SK-N-SH (cell line): ENCODE data around the gene TMEM117. TPM values are rescaled to one million over a fixed set of nuclear protein-coding genes. Genes with fewer than 3 reads are reported as not detected.
A peak's percentile ranks its signal among the peaks of the same experiment; 100 is the strongest.

Source experiments
- CTCF ChIA-PET: fragments of 300-600, 350-600 bp; formaldehyde crosslinking; extraction: SDS; loops from one replicate; lab custom pipeline; 2021; lab: Yijun Ruan, JAX
- POLR2A ChIA-PET: fragments of 350-600 bp; sonication (Branson Sonifier 250); formaldehyde crosslinking; extraction: SDS; loops from one replicate; lab custom pipeline; 2020; ENCODE audit warnings: antibody characterized with exemption, inconsistent platforms; lab: Yijun Ruan, JAX
- DNase-seq: peaks from one replicate; pipeline ENCODE4 v3.0.0; 2012
- H2AFZ ChIP-seq: fragments of 200-600 bp; sonication (generic); 2 replicates; pipeline ENCODE4 v1.8.1; 2016; ENCODE audit warnings: antibody characterized with exemption, mild to moderate bottlenecking, low read depth
- H3F3A ChIP-seq: fragments of 200-600 bp; sonication (generic); replicated peaks from 2 replicates; pipeline ENCODE3; 2016; ENCODE audit warnings: antibody characterized with exemption, mild to moderate bottlenecking; ENCODE audit not compliant: insufficient read depth
- H3K27ac ChIP-seq, 2 experiments: fragments of 200-500 bp in 1 of 2; fragments of 200-600 bp in 1 of 2; sonication (Bioruptor generic) in 1 of 2; sonication (generic), shearing (Covaris generic) in 1 of 2; 2 replicates each; pipeline versions ENCODE4 v1.5.1 to v1.6.1; 2014 to 2016; ENCODE audit warnings: low read depth in 2 of 2, inconsistent platforms in 1 of 2, low read length in 1 of 2, mild to moderate bottlenecking in 1 of 2, mixed read lengths in 1 of 2
- H3K27me3 ChIP-seq: fragments of 200-600 bp; sonication (generic), shearing (Covaris generic); 2 replicates; pipeline ENCODE4 v1.6.1; 2016; ENCODE audit warnings: mixed run types; ENCODE audit not compliant: insufficient read depth
- H3K36me3 ChIP-seq, 2 experiments: fragments of 200-500 bp in 1 of 2; fragments of 200-600 bp in 1 of 2; sonication (Bioruptor generic) in 1 of 2; sonication (generic) in 1 of 2; replicated peaks in 1 of 2; 2 replicates each; pipeline versions ENCODE3 to v1.5.1; 2014 to 2016; ENCODE audit warnings: low read length in 1 of 2, mild to moderate bottlenecking in 1 of 2; ENCODE audit not compliant: insufficient read depth in 2 of 2, control insufficient read depth in 1 of 2
- H3K4me1 ChIP-seq, 2 experiments: fragments of 200-500 bp in 1 of 2; fragments of 200-600 bp in 1 of 2; sonication (Bioruptor generic) in 1 of 2; sonication (generic), shearing (Covaris generic) in 1 of 2; 2 replicates each; pipeline versions ENCODE4 v1.5.1 to v1.6.1; 2014 to 2016; ENCODE audit warnings: low read depth in 1 of 2, low read length in 1 of 2, mixed run types in 1 of 2; ENCODE audit not compliant: insufficient read depth in 2 of 2, control insufficient read depth in 1 of 2
- H3K4me2 ChIP-seq: fragments of 200-600 bp; sonication (generic), shearing (Covaris generic); 2 replicates; pipeline ENCODE4 v1.6.1; 2017; ENCODE audit warnings: mixed run types
- H3K4me3 ChIP-seq, 2 experiments: fragments of 200-500 bp in 1 of 2; fragments of 200-600 bp in 1 of 2; sonication (Bioruptor generic) in 1 of 2; sonication (generic), shearing (Covaris generic) in 1 of 2; 2 replicates each; pipeline versions ENCODE4 v1.5.1 to v1.8.1; 2014 to 2016; ENCODE audit warnings: low read depth in 2 of 2, inconsistent platforms in 1 of 2, low read length in 1 of 2, mild to moderate bottlenecking in 1 of 2, mixed read lengths in 1 of 2, moderate library complexity in 1 of 2
- H3K79me2 ChIP-seq: fragments of 200-600 bp; sonication (generic); 2 replicates; pipeline ENCODE4 v1.8.1; 2017; ENCODE audit warnings: mild to moderate bottlenecking; ENCODE audit not compliant: insufficient read depth
- H3K9ac ChIP-seq: fragments of 200-600 bp; sonication (generic); 2 replicates; pipeline ENCODE4 v1.6.1; 2017; ENCODE audit warnings: mixed run types
- H3K9me2 ChIP-seq: fragments of 200-600 bp; sonication (generic); 2 replicates; pipeline ENCODE4 v1.6.1; 2017; ENCODE audit warnings: mixed run types
- H3K9me3 ChIP-seq: fragments of 200-600 bp; sonication (generic); 2 replicates; pipeline ENCODE4 v1.6.1; 2017; ENCODE audit warnings: mixed run types, mild to moderate bottlenecking, moderate library complexity
- H4K20me1 ChIP-seq: fragments of 200-600 bp; sonication (generic); 2 replicates; pipeline ENCODE4 v1.6.1; 2017; ENCODE audit warnings: mild to moderate bottlenecking, mixed run types; ENCODE audit not compliant: insufficient read depth
- CHD2 ChIP-seq: fragments of 150-350 bp; IDR thresholded peaks from 2 replicates; pipeline ENCODE4 v1.6.1; 2018; ENCODE audit warnings: low read length; ENCODE audit not compliant: partially characterized antibody
- ELF1 ChIP-seq: IDR thresholded peaks from 2 replicates; pipeline ENCODE4 v1.4.0; 2012
- EP300 ChIP-seq, 2 experiments: IDR thresholded peaks; 2 replicates each; pipeline versions ENCODE4 v1.4.0 to v1.6.1; 2012; ENCODE audit warnings: borderline replicate concordance in 1 of 2, low read depth in 1 of 2, low read length in 1 of 2
- FOSL2 ChIP-seq: IDR thresholded peaks from 2 replicates; pipeline ENCODE4 v1.4.0; 2012; ENCODE audit warnings: low read depth, mild to moderate bottlenecking, moderate library complexity, borderline replicate concordance
- FOXJ3 ChIP-seq: sonication (generic); formaldehyde crosslinking; IDR thresholded peaks from 2 replicates; pipeline ENCODE4 v1.5.1; 2020; ENCODE audit warnings: mild to moderate bottlenecking, missing genetic modification reagents
- GABPA ChIP-seq: IDR thresholded peaks from 2 replicates; pipeline ENCODE4 v1.4.0; 2012; ENCODE audit warnings: low read depth, mild to moderate bottlenecking
- NRF1 ChIP-seq: IDR thresholded peaks from 2 replicates; pipeline ENCODE4 v1.6.1; 2012; ENCODE audit warnings: low read depth, mild to moderate bottlenecking, low read length
- POLR2AphosphoS5 ChIP-seq: IDR thresholded peaks from 2 replicates; pipeline ENCODE4 v1.6.1; 2012; ENCODE audit warnings: low read depth, low read length
- RXRA ChIP-seq: IDR thresholded peaks from 2 replicates; pipeline ENCODE4 v1.4.0; 2012; ENCODE audit warnings: low read depth, mild to moderate bottlenecking, borderline replicate concordance
- SIN3A ChIP-seq: IDR thresholded peaks from 2 replicates; pipeline ENCODE4 v1.6.1; 2012; ENCODE audit warnings: low read depth, mild to moderate bottlenecking, low read length, moderate library complexity, borderline replicate concordance
- TCF12 ChIP-seq: IDR thresholded peaks from 2 replicates; pipeline ENCODE4 v1.4.0; 2012
- TEAD4 ChIP-seq: IDR thresholded peaks from 2 replicates; pipeline ENCODE4 v1.4.0; 2012; ENCODE audit warnings: mild to moderate bottlenecking, borderline replicate concordance; ENCODE audit not compliant: insufficient read depth
- WGBS: methylation state at CpG from one replicate; pipeline ENCODE4 v1.1.6; 2017; ENCODE audit warnings: low lambda C conversion rate; 5-methylcytosine and 5-hydroxymethylcytosine counted together
- polyA plus RNA-seq, 3 experiments: library from polyadenylated mRNA; depleted of rRNA; stranded (reverse); fragments of >200 nt; gene quantifications; 2 replicates each; pipeline ENCODE4 v1.2.3, GENCODE V29; 2012
- TF ChIP-seq, protein P1 (sequence below): fragments of 200-600 bp; sonication (generic); IDR thresholded peaks from 2 replicates; pipeline ENCODE4 v1.6.1; 2017; ENCODE audit warnings: antibody characterized with exemption, mild to moderate bottlenecking, moderate library complexity
- TF ChIP-seq, protein P2 (sequence below): fragments of 150-350 bp; IDR thresholded peaks from 2 replicates; pipeline ENCODE4 v1.6.1; 2016; ENCODE audit warnings: mild to moderate bottlenecking, low read depth, low read length
- TF ChIP-seq, protein P3 (sequence below): IDR thresholded peaks from 2 replicates; pipeline ENCODE4; 2012
- TF ChIP-seq, protein P4 (sequence below): fragments of 150-350 bp; IDR thresholded peaks from 2 replicates; pipeline ENCODE4 v1.6.1; 2017; ENCODE audit warnings: antibody characterized with exemption, low read length, low read depth, borderline replicate concordance

TMEM117 gene
- polyA plus RNA-seq, 1 of the 3 experiments (the other 2 are of a cell fraction): 0.81 TPM

DNA sequence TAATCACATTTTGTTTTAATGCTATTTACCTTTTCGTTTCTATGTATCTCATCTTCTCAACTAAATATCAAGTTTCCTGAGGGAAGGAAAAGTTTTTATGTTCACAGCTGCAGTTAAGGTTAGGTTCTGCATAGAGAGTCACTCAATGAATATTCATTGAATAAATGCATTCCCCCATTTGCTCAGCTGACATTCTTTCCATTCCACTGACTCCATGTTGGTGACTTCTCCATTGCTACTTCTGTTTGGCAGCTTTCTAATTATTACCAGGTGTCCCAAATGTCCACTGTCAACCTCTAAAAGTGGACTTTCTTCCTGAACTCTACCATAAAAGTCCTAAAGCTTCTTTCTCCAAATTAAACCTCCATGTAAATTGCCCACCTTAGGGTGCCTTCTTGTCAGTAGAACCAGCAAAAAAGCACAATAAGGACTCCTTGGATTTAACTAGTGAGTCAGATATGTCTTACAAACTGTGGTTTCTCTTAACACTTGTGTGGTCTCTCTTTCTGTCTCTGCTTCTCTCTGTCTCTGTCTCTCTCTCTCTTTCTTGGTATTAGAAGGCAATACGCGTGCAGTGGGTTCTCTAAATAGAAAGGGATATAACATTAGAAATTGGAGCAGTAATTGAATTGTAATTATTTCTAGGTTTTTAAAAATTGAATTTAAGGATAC is 85.9 kb downstream of the TMEM117 start:
- Histone ChIP-seq H2AFZ (no peak overlapping the region), H3K4me3 (no peak overlapping the region), H3K27ac (no peak overlapping the region), H3K9me2 (no peaks in the 10 kb centered on the region), H3K9me3 (no peaks in the 10 kb centered on the region), H4K20me1 (no peaks in the 10 kb centered on the region), H3K4me1 (no peaks in the 10 kb centered on the region; a peak in 1 of 4 replicates), H3K79me2 (no peaks in the 10 kb centered on the region), H3K36me3 (no peaks in the 10 kb centered on the region), H3K27me3 (no peaks in the 10 kb centered on the region), H3K4me2 (no peak overlapping the region), H3F3A (peaks cover 4% of the 10 kb centered on the region), H3K9ac (no peak overlapping the region)
- WGBS: 75% methylated on average over 3 of the region's 3 CpGs
- peak; percentile 40; the same call in 1 of the 2 replicates for TF ChIP-seq TCF12
- no peak for TF ChIP-seq RXRA
- DNase-seq: no peak
- POLR2A ChIA-PET: no interaction called here
- CTCF ChIA-PET: interaction anchor here (1.2 kb wide), 1 partner anchor 15 kb away, joined by 3 read pairs; no protein-coding TSS in a partner anchor

DNA sequence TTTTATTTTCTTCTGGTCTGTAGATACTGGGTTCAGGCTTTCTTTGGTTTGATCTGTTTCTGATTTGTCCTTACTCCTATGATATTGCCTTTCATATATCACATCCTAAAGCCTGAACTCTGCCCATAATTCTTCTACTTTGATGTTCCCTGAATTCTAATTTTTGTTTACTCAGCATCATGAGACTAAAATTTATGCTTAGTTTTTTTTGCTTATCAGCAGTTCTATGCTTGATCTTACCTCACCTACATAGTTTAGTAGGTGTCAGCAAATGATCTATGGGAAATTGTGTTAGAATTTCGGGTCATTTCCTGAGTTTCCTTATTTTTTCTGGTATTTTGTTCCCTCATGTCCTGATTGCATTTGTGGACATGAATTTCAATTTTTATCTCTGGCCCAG is 94.2 kb downstream of the TMEM117 start:
- POLR2A ChIA-PET: no interaction called here

More for the DNA sequence above, 94.2 kb downstream of the TMEM117 start:
- Histone ChIP-seq H3K4me1 (no peaks in the 10 kb centered on the region), H2AFZ (no peak overlapping the region), H3F3A (peaks cover 4% of the 10 kb centered on the region), H3K4me3 (no peak overlapping the region), H3K36me3 (no peaks in the 10 kb centered on the region), H3K4me2 (no peak overlapping the region), H3K79me2 (no peaks in the 10 kb centered on the region), H4K20me1 (no peaks in the 10 kb centered on the region), H3K9me3 (no peaks in the 10 kb centered on the region), H3K9me2 (no peaks in the 10 kb centered on the region), H3K9ac (no peak overlapping the region), H3K27ac (no peak overlapping the region), H3K27me3 (no peaks in the 10 kb centered on the region)
- CTCF ChIA-PET: no interaction called here
- DNase-seq: no peak
- 7% methylated on average over 1 of the region's 1 CpG for WGBS
- TF ChIP-seq, protein P1, sequence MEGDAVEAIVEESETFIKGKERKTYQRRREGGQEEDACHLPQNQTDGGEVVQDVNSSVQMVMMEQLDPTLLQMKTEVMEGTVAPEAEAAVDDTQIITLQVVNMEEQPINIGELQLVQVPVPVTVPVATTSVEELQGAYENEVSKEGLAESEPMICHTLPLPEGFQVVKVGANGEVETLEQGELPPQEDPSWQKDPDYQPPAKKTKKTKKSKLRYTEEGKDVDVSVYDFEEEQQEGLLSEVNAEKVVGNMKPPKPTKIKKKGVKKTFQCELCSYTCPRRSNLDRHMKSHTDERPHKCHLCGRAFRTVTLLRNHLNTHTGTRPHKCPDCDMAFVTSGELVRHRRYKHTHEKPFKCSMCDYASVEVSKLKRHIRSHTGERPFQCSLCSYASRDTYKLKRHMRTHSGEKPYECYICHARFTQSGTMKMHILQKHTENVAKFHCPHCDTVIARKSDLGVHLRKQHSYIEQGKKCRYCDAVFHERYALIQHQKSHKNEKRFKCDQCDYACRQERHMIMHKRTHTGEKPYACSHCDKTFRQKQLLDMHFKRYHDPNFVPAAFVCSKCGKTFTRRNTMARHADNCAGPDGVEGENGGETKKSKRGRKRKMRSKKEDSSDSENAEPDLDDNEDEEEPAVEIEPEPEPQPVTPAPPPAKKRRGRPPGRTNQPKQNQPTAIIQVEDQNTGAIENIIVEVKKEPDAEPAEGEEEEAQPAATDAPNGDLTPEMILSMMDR: no peak
- TF ChIP-seq POLR2AphosphoS5 (no peak), FOXJ3 (CRISPR knock-in tag) (no peak), EP300 (IDR thresholded peaks at IDR 0.05; ENCODE audit: borderline replicate concordance in 1 of 2, low read depth in 1 of 2, low read length in 1 of 2) (no peak), TEAD4 (no peak), CHD2 (no peak), GABPA (no peak), SIN3A (no peak), TCF12 (no peak), NRF1 (no peak), FOSL2 (no peak), ELF1 (no peak)
- TF ChIP-seq, protein P2, sequence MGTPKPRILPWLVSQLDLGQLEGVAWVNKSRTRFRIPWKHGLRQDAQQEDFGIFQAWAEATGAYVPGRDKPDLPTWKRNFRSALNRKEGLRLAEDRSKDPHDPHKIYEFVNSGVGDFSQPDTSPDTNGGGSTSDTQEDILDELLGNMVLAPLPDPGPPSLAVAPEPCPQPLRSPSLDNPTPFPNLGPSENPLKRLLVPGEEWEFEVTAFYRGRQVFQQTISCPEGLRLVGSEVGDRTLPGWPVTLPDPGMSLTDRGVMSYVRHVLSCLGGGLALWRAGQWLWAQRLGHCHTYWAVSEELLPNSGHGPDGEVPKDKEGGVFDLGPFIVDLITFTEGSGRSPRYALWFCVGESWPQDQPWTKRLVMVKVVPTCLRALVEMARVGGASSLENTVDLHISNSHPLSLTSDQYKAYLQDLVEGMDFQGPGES: no peak
- TF ChIP-seq, protein P3, sequence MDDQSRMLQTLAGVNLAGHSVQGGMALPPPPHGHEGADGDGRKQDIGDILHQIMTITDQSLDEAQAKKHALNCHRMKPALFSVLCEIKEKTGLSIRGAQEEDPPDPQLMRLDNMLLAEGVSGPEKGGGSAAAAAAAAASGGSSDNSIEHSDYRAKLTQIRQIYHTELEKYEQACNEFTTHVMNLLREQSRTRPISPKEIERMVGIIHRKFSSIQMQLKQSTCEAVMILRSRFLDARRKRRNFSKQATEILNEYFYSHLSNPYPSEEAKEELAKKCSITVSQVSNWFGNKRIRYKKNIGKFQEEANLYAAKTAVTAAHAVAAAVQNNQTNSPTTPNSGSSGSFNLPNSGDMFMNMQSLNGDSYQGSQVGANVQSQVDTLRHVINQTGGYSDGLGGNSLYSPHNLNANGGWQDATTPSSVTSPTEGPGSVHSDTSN: no peak
- TF ChIP-seq, protein P4, sequence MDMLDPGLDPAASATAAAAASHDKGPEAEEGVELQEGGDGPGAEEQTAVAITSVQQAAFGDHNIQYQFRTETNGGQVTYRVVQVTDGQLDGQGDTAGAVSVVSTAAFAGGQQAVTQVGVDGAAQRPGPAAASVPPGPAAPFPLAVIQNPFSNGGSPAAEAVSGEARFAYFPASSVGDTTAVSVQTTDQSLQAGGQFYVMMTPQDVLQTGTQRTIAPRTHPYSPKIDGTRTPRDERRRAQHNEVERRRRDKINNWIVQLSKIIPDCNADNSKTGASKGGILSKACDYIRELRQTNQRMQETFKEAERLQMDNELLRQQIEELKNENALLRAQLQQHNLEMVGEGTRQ: no peak
